Measurements from ENCODE around the gene PLAU.

- no peak for TF ChIP-seq POLR2A (IDR thresholded peaks at IDR 0.05)
- no peak for TF ChIP-seq CTCF (IDR thresholded peaks at IDR 0.05)
- no peak for TF ChIP-seq EP300 (IDR thresholded peaks at IDR 0.05)
Measured at GRCh38 chr10:73932620-73933112, 21.7 kb downstream of the PLAU start.

Measured in upper lobe of left lung (tissue), 4 donors.